SK-N-SH treated with all-trans-retinoic acid at 6 μM for 48 hours (cell line): ENCODE data around the gene LPP.

Source experiments
- ATAC-seq: fragments of 200-7000 bp; cut with Tn5 transposase; 3 replicates; pipeline ENCODE4 v1.9.1; 2020; ENCODE audit warnings: mild to moderate bottlenecking, moderate library complexity
- ARNTL ChIP-seq: fragments of 450-650 bp; formaldehyde crosslinking; IDR thresholded peaks from 2 replicates; pipeline ENCODE4 v1.5.0; 2020; ENCODE audit warnings: low read depth, mild to moderate bottlenecking, moderate library complexity, borderline replicate concordance
- BACH2 ChIP-seq: fragments of 250-450 bp; sonication (Bioruptor Pico); IDR thresholded peaks from 2 replicates; pipeline ENCODE4 v1.9.0; 2021; ENCODE audit warnings: mild to moderate bottlenecking, borderline replicate concordance
- CSDC2 ChIP-seq: fragments of 250-450 bp; sonication (Bioruptor Pico); IDR thresholded peaks from 2 replicates; pipeline ENCODE4 v1.5.0; 2020; ENCODE audit warnings: mild to moderate bottlenecking, moderate library complexity
- CSRNP3 ChIP-seq: fragments of 250-450 bp; sonication (Bioruptor Pico); IDR thresholded peaks from 2 replicates; pipeline ENCODE4 v1.5.1; 2021; ENCODE audit warnings: mild to moderate bottlenecking, moderate library complexity
- ESRRG ChIP-seq: fragments of 250-450 bp; sonication (Bioruptor Pico); IDR thresholded peaks from 2 replicates; pipeline ENCODE4 v1.6.1; 2021; ENCODE audit warnings: mild to moderate bottlenecking
- ISL1 ChIP-seq: fragments of 250-450 bp; sonication (Bioruptor Pico); IDR thresholded peaks from 2 replicates; pipeline ENCODE4 v2.1.2; 2022; ENCODE audit warnings: mild to moderate bottlenecking, moderate library complexity
- OSR1 ChIP-seq: fragments of 250-450 bp; sonication (Bioruptor Pico); IDR thresholded peaks from 2 replicates; pipeline ENCODE4 v1.8.0; 2022; ENCODE audit warnings: moderate library complexity, mild to moderate bottlenecking, inconsistent platforms
- PATZ1 ChIP-seq: fragments of 250-450 bp; sonication (Bioruptor Pico); IDR thresholded peaks from 2 replicates; pipeline ENCODE4 v1.8.0; 2020; ENCODE audit warnings: mild to moderate bottlenecking, moderate library complexity, borderline replicate concordance
- POU6F1 ChIP-seq: fragments of 250-450 bp; sonication (Bioruptor Pico); IDR thresholded peaks from 2 replicates; pipeline ENCODE4 v1.8.0; 2021; ENCODE audit warnings: low read depth, mild to moderate bottlenecking, moderate library complexity, borderline replicate concordance
- PPARA ChIP-seq: fragments of 250-450 bp; sonication (Bioruptor Pico); IDR thresholded peaks from 2 replicates; pipeline ENCODE4 v1.5.0; 2020; ENCODE audit warnings: mild to moderate bottlenecking, borderline replicate concordance
- RARB ChIP-seq: fragments of 250-450 bp; sonication (Bioruptor Pico); IDR thresholded peaks from 2 replicates; pipeline ENCODE4 v1.8.0; 2021; ENCODE audit warnings: mild to moderate bottlenecking, moderate library complexity
- SNAI2 ChIP-seq: fragments of 250-450 bp; sonication (Bioruptor Pico); IDR thresholded peaks from 2 replicates; pipeline ENCODE4 v1.5.0; 2020; ENCODE audit warnings: mild to moderate bottlenecking, moderate library complexity
- TCF4 ChIP-seq: fragments of 250-450 bp; sonication (Bioruptor Pico); IDR thresholded peaks from 2 replicates; pipeline ENCODE4 v1.8.0; 2021; ENCODE audit warnings: mild to moderate bottlenecking, moderate library complexity, borderline replicate concordance
- TOX ChIP-seq: fragments of 250-450 bp; sonication (Bioruptor Pico); IDR thresholded peaks from 2 replicates; pipeline ENCODE4 v1.8.0; 2021; ENCODE audit warnings: mild to moderate bottlenecking, moderate library complexity, borderline replicate concordance
- TSHZ2 ChIP-seq: fragments of 250-450 bp; sonication (Bioruptor Pico); IDR thresholded peaks from 2 replicates; pipeline ENCODE4 v1.5.0; 2020; ENCODE audit warnings: mild to moderate bottlenecking, moderate library complexity
- ZC3H10 ChIP-seq: fragments of 250-450 bp; sonication (Bioruptor Pico); IDR thresholded peaks from 2 replicates; pipeline ENCODE4 v1.5.1; 2021; ENCODE audit warnings: mild to moderate bottlenecking, moderate library complexity
- ZFP3 ChIP-seq: fragments of 250-450 bp; sonication (Bioruptor Pico); IDR thresholded peaks from 2 replicates; pipeline ENCODE4 v1.5.0; 2020; ENCODE audit warnings: mild to moderate bottlenecking, moderate library complexity
- ZFP30 ChIP-seq: fragments of 450-650 bp; formaldehyde crosslinking; IDR thresholded peaks from 2 replicates; pipeline ENCODE4 v1.5.0; 2022; ENCODE audit warnings: mild to moderate bottlenecking, moderate library complexity
- ZNF565 ChIP-seq: fragments of 450-650 bp; formaldehyde crosslinking; conservative IDR thresholded peaks from 2 replicates; pipeline ENCODE4 v1.5.0; 2020; ENCODE audit warnings: low read depth, mild to moderate bottlenecking, moderate library complexity
- ZNF70 ChIP-seq: fragments of 450-650 bp; formaldehyde crosslinking; IDR thresholded peaks from 2 replicates; pipeline ENCODE4 v1.5.0; 2020; ENCODE audit warnings: mild to moderate bottlenecking, moderate library complexity
- ZNF8 ChIP-seq: fragments of 450-650 bp; formaldehyde crosslinking; IDR thresholded peaks from 2 replicates; pipeline ENCODE4 v1.5.0; 2020; ENCODE audit warnings: mild to moderate bottlenecking, moderate library complexity

Gene LPP

GRCh38 chr3:188505151-188505550 lies 351.2 kb downstream of the LPP start (continued):
- TF ChIP-seq CSRNP3 (CRISPR knock-in tag) (no peak), TOX (CRISPR knock-in tag) (no peak), SNAI2 (CRISPR knock-in tag) (no peak), ZNF8 (CRISPR knock-in tag) (no peak), POU6F1 (CRISPR knock-in tag) (no peak), ESRRG (no peak)

- TF ChIP-seq CSRNP3 (CRISPR knock-in tag) (no peak), TOX (CRISPR knock-in tag) (no peak), ZC3H10 (CRISPR knock-in tag) (no peak), TCF4 (CRISPR knock-in tag) (no peak)
- no peak for ATAC-seq
Observed at GRCh38 chr3:188505911-188506310, 352.0 kb downstream of the LPP start.

GRCh38 chr3:188506446-188506845 lies 352.5 kb downstream of the LPP start:
- ATAC-seq = no peak
- TF ChIP-seq ZFP3 (no peak), ISL1 (CRISPR knock-in tag) (no peak), ARNTL (CRISPR knock-in tag) (no peak), PPARA (no peak), POU6F1 (CRISPR knock-in tag) (no peak), CSDC2 (CRISPR knock-in tag) (no peak), TCF4 (CRISPR knock-in tag) (no peak), TSHZ2 (CRISPR knock-in tag) (no peak), RARB (no peak), SNAI2 (CRISPR knock-in tag) (no peak), ZC3H10 (CRISPR knock-in tag) (no peak), ZNF70 (CRISPR knock-in tag) (no peak), ESRRG (no peak), PATZ1 (CRISPR knock-in tag) (no peak), CSRNP3 (CRISPR knock-in tag) (no peak), ZFP30 (no peak), ZNF565 (CRISPR knock-in tag) (no peak), OSR1 (CRISPR knock-in tag) (no peak), BACH2 (CRISPR knock-in tag) (no peak), TOX (CRISPR knock-in tag) (no peak)
